AG09309 (cell line): Measurements from ENCODE around the gene CABP7.

Experiments
- DNase-seq: peaks from one replicate; pipeline ENCODE4 v3.0.0-alpha.2; 2010; ENCODE audit warnings: low read depth
- H3K4me3 ChIP-seq: 2 replicates; pipeline ENCODE4 v1.5.1; 2011; ENCODE audit warnings: mild to moderate bottlenecking, low read depth, low read length, moderate library complexity; ENCODE audit not compliant: control insufficient read depth
- TF ChIP-seq, protein P1 (sequence below): IDR thresholded peaks from 2 replicates; pipeline ENCODE4 v1.5.1; 2011; ENCODE audit warnings: mild to moderate bottlenecking, low read depth, low read length, inconsistent platforms; ENCODE audit not compliant: insufficient read depth, control insufficient read depth; ENCODE audit errors: missing control alignments

CABP7 gene

DNA sequence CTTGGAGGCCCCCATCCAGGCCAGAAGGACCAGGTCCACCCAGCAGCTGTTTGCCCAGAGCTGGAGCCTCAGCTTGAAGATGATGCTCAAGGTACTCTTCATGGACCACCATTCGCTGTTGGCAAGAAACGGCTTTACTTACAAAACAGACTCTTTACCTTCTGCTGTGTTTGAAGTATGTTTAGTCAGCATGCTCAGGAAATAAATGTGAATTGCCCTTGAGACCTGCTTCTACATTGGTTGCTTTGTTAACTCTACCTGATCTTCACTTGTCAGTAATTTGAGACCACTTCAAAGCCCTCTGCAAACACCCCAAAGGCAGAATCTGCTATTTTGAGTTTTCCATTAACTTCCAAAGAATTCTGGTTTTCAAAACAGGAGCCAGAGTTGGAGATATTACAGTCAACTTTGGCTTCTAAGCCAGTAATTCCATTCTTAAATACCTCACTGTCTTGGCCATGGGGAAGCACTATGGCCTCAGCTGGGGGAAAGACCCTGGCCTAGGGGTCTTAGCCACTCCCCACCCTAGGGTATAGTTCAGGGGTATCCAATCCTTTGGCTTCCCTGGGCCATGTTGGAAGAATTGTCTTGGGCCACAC is 50.0 kb downstream of the CABP7 start:
- no peak overlapping the region for H3K4me3 ChIP-seq
- DNase-seq, result no peak
- TF ChIP-seq, protein P1, sequence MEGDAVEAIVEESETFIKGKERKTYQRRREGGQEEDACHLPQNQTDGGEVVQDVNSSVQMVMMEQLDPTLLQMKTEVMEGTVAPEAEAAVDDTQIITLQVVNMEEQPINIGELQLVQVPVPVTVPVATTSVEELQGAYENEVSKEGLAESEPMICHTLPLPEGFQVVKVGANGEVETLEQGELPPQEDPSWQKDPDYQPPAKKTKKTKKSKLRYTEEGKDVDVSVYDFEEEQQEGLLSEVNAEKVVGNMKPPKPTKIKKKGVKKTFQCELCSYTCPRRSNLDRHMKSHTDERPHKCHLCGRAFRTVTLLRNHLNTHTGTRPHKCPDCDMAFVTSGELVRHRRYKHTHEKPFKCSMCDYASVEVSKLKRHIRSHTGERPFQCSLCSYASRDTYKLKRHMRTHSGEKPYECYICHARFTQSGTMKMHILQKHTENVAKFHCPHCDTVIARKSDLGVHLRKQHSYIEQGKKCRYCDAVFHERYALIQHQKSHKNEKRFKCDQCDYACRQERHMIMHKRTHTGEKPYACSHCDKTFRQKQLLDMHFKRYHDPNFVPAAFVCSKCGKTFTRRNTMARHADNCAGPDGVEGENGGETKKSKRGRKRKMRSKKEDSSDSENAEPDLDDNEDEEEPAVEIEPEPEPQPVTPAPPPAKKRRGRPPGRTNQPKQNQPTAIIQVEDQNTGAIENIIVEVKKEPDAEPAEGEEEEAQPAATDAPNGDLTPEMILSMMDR, result no peak

DNA sequence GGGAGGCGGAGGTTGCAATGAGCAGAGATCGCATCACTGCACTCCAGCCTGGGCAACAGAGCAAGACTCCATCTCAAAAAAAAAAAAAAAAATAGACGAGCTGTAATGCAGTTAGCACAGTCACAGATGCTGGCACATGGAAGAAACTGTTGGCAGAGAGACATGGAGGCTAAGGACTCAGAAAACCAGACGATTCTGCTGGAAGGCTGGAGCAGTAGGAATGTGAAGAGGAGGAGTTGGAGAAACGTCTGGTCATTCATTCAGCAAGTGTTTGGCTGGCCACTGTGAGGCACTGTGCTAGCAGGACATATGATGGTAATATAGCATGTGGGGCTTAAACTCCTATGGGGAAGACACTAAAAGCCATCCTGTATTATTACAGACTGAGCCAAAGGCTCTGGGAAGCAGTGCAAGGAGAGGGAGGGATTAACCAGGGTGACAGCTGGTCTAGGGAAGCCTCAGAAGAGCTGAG is 52.4 kb downstream of the CABP7 start:
- peak; percentile 44 for DNase-seq
- no peak overlapping the region for H3K4me3 ChIP-seq
- TF ChIP-seq, protein P1, result peak; percentile 66

DNA sequence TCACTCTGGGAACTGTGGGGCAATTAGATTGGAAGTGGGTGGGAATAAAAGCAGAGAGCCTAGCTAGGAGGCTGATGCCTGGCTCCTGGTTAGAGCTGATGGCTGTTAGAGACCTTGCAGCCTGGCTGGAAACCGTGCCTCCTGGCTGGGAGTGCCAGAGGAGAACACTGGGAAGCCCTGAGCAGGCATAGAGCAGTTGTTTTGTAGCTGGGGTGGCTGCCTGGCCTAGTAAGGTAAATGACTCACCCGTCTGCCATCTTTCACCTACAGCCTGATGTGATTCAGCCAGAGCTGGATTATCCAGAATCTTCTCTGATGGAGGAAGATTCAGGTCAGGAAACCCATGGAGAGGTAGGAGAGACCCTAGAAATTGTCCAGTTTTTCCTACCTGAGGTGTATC is 53.4 kb downstream of the CABP7 start:
- no peak for DNase-seq
- no peak overlapping the region for H3K4me3 ChIP-seq
- TF ChIP-seq, protein P1, result no peak

DNA sequence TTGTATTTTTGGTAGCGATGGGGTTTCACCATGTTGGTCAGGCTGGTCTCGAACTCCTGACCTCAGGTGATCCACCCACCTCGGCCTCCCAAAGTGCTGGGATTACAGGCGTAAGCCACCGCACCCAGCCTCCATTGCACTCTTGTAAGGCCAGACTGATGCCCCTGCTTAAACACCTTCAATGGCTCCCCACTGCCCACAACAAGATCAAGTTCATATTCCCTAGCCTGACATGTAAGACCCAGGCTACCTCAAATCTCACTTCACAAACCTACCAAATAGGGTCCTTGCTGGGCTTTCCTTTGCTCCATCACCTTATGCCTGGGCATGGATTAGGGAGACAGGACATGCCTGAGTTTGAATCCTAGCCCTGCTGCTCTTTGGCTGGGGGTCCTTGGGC is 60.4 kb downstream of the CABP7 start:
- no peak for DNase-seq
- no peak overlapping the region for H3K4me3 ChIP-seq
- TF ChIP-seq, protein P1, result no peak

DNA sequence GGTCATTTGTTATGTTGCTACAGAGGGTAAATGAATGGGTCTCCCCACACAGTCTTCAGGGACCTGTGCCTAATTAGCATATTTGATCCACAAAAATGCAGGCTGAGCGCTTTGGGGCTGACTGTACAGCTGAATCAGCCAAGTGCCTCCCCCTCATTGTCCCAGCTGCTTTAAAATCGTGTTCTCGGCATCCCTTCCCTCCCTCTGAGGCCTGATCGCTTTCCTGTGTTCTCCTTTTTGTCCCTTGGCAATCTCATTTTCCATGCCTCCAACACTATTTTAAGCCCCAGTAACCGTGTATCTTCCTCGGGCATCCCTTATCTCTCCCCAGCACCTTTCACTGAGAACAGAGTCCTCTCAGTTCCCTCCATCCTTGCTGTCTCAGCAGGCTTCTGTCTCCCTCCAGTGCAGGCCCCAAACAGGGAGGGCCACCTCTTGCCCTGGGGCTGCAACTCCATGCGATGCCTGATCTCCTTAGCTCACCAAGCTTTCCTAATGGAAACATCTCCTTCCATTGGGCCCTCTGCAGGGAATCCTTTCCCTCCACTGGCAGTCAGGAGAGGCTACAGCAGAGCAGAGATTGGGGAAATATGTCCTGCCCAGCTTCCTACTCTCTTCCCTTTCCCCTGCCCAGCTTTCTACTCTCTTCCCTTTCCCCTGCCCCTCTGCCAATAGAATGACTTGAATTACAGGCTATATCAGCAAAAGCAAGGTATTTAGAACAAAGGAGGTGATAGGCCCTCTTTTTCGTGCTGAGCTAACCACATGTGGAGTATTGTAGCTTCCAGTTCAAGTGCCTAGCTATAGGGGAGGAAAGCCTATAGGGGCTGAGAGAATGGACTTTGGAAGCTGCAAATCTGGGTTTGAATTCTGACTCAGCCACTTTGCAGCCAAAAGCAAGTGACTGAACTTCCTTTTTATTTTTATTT is 61.2 kb downstream of the CABP7 start:
- no peak overlapping the region for H3K4me3 ChIP-seq
- TF ChIP-seq, protein P1, result no peak
- DNase-seq, result peak; percentile 40
